GM19193 (cell line): ENCODE measurements around the gene TCTN1.

Experiments used
- POLR2A ChIP-seq: IDR thresholded peaks from 4 replicates; pipeline ENCODE4 v1.6.1; 2011; ENCODE audit not compliant: insufficient read depth, insufficient read length; ENCODE audit errors: extremely low read depth

The TCTN1 gene

DNA sequence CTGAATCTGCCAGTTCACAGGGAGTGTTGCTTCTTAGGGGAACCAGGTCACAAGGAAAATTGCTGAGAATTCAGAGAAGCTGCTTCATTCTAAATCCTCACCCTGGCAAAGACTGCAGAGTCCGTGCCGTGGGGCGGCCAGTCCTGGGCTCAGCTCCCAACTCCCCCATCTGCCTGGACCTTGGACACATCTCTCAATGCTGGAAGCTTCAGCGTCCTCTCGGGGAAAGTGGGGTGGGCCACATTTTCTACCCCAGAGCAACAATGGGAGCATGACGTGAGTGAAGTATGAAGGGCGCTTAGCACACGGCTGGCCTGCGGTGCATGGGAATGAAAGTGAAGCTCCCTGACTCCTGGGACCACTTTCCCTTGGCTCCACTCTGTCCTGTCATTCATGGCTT, 43.8 kb downstream of the TCTN1 start:
- peak; percentile 17 for TF ChIP-seq POLR2A

GRCh38 chr12:110658242-110658641, 44.3 kb downstream of the TCTN1 start:
- TF ChIP-seq POLR2A, result no peak

DNA sequence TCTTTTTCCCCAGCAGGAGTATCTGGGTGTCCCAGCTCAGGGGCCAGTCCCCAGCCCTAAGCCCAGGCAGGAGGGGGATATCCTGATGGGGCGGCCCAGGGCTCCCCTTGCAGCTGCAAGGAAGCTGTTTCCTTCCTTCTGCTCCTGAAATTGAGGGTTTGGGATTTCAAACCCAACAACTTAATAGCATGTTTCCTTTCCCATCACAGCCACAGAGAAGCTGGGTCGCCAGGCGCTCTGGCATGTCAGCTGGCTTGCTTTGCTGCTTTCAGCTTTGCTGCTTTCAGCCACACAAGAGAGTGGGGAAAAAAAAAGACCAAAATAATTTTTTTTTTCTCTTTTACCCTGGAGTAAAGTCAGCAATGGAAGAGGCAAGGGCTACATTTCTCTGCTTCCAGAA, 44.9 kb downstream of the TCTN1 start:
- TF ChIP-seq POLR2A, result no peak

DNA sequence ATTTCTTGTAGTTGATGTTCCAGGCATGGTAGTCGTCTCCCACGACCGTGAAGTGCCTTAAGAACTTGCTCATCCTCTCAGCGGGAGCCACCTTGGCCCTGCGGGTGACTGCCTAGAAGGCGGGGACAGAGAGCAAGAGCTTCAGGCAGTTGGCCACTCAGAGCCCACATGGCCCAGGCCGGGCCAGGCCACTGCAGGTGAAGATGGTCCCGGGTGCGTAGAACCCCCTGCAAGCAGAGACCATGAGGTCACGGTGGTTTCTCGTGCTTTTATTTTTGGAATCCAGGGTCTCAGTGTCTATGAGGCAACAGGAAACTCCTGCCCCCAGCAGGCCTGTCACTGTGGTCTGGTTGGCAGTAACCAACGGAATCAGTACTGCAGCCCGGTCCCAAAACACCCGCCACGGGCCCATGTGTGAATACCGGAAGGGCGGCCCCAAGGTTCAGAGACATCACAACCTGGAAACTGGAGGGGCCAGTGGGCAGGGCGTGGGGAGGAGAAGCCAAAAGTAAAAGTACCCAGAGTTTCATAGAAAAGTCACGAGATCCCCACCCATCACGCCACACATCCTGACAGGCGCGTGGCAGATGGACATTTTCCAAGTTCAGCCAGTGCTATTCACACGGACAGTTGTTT, 47.5 kb downstream of the TCTN1 start:
- TF ChIP-seq POLR2A, result peak; percentile 76

GRCh38 chr12:110666892-110667291, 53.0 kb downstream of the TCTN1 start:
- TF ChIP-seq POLR2A, result no peak

GRCh38 chr12:110667671-110668070, 53.7 kb downstream of the TCTN1 start:
- TF ChIP-seq POLR2A, result peak; percentile 20

DNA sequence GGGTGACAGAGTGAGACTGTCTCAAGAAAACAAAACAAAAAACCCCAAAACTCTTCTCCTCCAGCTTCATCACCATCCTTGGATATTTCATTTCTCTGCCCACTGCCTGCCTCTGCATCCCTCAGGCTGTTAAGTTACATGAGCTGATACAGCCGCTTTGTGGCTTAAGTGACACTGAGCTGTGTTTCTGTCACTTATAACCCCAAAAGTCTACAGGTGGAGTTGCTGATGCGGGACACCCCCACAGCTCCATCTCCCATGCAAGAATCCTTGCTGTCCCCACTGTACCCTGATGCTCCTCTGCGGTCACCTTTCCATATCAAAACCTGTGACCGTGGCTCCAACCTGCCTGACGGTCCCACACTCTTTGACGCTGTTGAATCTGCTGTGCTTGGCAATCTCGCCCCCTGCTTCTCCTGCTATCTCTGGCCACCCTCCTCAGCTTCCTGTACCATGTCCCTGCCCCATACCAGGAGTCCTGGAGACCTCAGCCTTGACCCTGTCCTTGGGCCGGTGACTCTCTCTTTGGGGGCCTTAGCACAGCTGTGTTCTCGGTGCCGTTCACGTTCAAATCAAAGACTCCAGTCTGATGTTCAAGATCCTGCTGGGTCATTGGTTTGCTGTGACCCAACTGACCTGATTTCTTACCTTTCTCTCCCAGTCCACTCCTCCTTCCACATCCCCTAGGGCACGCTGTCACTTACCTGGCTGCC, 54.7 kb downstream of the TCTN1 start:
- TF ChIP-seq POLR2A, result peak; percentile 50

- TF ChIP-seq POLR2A, result peak; percentile 49
Measured at GRCh38 chr12:110669193-110669502, 55.2 kb downstream of the TCTN1 start.

DNA sequence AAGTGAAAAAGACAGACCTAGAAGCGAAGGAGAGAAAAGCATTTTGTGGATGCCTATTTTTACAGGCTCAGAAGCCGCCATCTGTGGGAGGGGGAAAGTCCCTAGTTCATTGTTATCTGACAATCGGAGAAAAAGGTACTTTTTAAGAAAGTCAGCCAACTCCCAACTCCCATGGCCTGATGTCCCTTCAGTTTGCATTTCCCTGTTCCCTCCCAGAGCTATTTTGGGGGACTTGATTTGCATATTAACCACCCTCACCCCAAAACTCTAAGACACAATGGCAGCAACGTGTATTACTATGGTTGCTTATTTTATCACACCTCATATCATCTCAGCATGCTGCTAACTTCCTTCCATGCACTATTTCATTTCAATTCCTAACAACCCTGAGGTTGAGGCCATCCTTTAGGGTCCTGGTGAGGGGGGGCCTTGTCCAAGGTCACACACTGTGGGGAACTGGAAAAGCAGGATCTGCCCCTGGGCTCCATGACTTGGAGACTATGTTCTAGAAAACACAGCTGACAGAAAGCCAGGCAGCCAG, 56.3 kb downstream of the TCTN1 start:
- peak; percentile 24 for TF ChIP-seq POLR2A

GRCh38 chr12:110676171-110676570, 62.2 kb downstream of the TCTN1 start:
- TF ChIP-seq POLR2A, result no peak

GRCh38 chr12:110677206-110677911, 63.4 kb downstream of the TCTN1 start:
- peak; percentile 56 for TF ChIP-seq POLR2A

GRCh38 chr12:110677982-110678381, 64.1 kb downstream of the TCTN1 start:
- no peak for TF ChIP-seq POLR2A

GRCh38 chr12:110679201-110679600, 65.3 kb downstream of the TCTN1 start:
- no peak for TF ChIP-seq POLR2A

DNA sequence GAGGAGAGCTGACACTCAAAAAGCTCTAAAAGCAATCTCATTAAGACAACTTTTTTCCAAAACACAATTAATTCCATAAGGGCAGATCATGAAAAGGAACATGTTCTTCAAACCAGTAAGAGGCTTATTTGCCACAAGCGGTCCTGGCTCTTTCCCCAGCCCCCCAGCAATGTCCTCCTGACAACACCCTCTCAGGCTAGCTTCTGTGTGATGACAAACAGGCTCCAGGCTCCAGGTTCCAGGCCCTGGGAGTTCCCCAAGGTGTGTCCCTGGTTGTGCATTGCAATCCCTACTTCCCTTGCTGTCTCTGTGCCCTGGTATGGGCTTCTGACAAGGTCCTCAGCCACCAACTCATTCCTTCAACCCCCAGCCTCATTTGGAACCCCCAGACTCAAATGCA, 66.1 kb downstream of the TCTN1 start:
- TF ChIP-seq POLR2A, result no peak

- no peak for TF ChIP-seq POLR2A
Measured at GRCh38 chr12:110683888-110684287, 70.0 kb downstream of the TCTN1 start.

- TF ChIP-seq POLR2A, result no peak
Measured at GRCh38 chr12:110684312-110684836, 70.4 kb downstream of the TCTN1 start.

GRCh38 chr12:110686294-110686903, 72.5 kb downstream of the TCTN1 start:
- no peak for TF ChIP-seq POLR2A
